ENCODE measurements around the gene BRMS1. TPM values are rescaled to one million over a fixed set of nuclear protein-coding genes. Genes with fewer than 3 reads are reported as not detected.

The BRMS1 gene
- total RNA-seq, 4 donors from 2014 or later = 36.7 to 59.2 (median 42.0) TPM

- DNase-seq (ENCODE audit: low spot score) = no peak
- ATAC-seq (ENCODE audit: low FRiP score) = no peak
- TF ChIP-seq CTCF (IDR thresholded peaks at IDR 0.05) = no peak
These were observed 45.7 kb downstream of the BRMS1 start for GRCh38 chr11:66299186-66299585.

GRCh38 chr11:66297610-66298009 lies 47.3 kb downstream of the BRMS1 start:
- ATAC-seq (ENCODE audit: low FRiP score) (no peak), DNase-seq (ENCODE audit: low spot score) (no peak)
- no peak for TF ChIP-seq CTCF (IDR thresholded peaks at IDR 0.05)

- no peak for TF ChIP-seq CTCF (IDR thresholded peaks at IDR 0.05)
- no peak for DNase-seq (ENCODE audit: low spot score)
- ATAC-seq (ENCODE audit: low FRiP score) = no peak
These were observed 50.0 kb downstream of the BRMS1 start for GRCh38 chr11:66294626-66295620.

GRCh38 chr11:66293777-66294625 lies 50.9 kb downstream of the BRMS1 start:
- DNase-seq (ENCODE audit: low spot score) (no peak), ATAC-seq (ENCODE audit: low FRiP score) (no peak)
- TF ChIP-seq CTCF (IDR thresholded peaks at IDR 0.05) = no peak

GRCh38 chr11:66293352-66293751 lies 51.6 kb downstream of the BRMS1 start:
- ATAC-seq (ENCODE audit: low FRiP score) (no peak), DNase-seq (ENCODE audit: low spot score) (no peak)
- no peak for TF ChIP-seq CTCF (IDR thresholded peaks at IDR 0.05)

GRCh38 chr11:66292543-66293332 lies 52.2 kb downstream of the BRMS1 start:
- ATAC-seq (ENCODE audit: low FRiP score) (no peak), DNase-seq (ENCODE audit: low spot score) (no peak)
- no peak for TF ChIP-seq CTCF (IDR thresholded peaks at IDR 0.05)

Measured in omental fat pad (tissue), 4 donors.